K562 (cell line): ENCODE results near the gene CPNE8.

Experiments used
- EGR1 ChIP-seq: fragments of 450-650 bp; conservative IDR thresholded peaks from 2 replicates; pipeline ENCODE4 v1.6.1; 2017; ENCODE audit warnings: mild to moderate bottlenecking
- IFI16 ChIP-seq: fragments of 250-450 bp; sonication (Bioruptor Pico); IDR thresholded peaks from 2 replicates; pipeline ENCODE4 v2.1.2; 2022; ENCODE audit warnings: mild to moderate bottlenecking, inconsistent platforms
- SRSF9 ChIP-seq: fragments of 200-400 bp; formaldehyde crosslinking; IDR thresholded peaks from 2 replicates; pipeline ENCODE4 v1.6.1; 2017; ENCODE audit warnings: low read depth, low read length, borderline replicate concordance
- TF ChIP-seq, protein P1 (sequence below): fragments of 450-650 bp; conservative IDR thresholded peaks from 2 replicates; pipeline ENCODE4 v1.6.1; 2016; ENCODE audit warnings: missing genetic modification characterization, low read depth, mild to moderate bottlenecking, missing compliant biosample characterization, moderate library complexity

GRCh38 chr12:38759621-38760020 lies 145.8 kb downstream of the CPNE8 start:
- TF ChIP-seq, protein P1, sequence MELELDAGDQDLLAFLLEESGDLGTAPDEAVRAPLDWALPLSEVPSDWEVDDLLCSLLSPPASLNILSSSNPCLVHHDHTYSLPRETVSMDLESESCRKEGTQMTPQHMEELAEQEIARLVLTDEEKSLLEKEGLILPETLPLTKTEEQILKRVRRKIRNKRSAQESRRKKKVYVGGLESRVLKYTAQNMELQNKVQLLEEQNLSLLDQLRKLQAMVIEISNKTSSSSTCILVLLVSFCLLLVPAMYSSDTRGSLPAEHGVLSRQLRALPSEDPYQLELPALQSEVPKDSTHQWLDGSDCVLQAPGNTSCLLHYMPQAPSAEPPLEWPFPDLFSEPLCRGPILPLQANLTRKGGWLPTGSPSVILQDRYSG (tag) = no peak
- TF ChIP-seq SRSF9 = no peak
- no peak for TF ChIP-seq IFI16 (CRISPR knock-in tag)
- no peak for TF ChIP-seq EGR1
